ENCODE data around the gene ZNF487. TPM values are rescaled to one million over a fixed set of nuclear protein-coding genes. Genes with fewer than 3 reads are reported as not detected.

ZNF487 gene
- total and polyA plus RNA-seq, 2 of the 13 experiments (the other 11 are each of a cell fraction or from before 2014, with no cell fraction given), result 7.4 to 8.8 TPM

DNA sequence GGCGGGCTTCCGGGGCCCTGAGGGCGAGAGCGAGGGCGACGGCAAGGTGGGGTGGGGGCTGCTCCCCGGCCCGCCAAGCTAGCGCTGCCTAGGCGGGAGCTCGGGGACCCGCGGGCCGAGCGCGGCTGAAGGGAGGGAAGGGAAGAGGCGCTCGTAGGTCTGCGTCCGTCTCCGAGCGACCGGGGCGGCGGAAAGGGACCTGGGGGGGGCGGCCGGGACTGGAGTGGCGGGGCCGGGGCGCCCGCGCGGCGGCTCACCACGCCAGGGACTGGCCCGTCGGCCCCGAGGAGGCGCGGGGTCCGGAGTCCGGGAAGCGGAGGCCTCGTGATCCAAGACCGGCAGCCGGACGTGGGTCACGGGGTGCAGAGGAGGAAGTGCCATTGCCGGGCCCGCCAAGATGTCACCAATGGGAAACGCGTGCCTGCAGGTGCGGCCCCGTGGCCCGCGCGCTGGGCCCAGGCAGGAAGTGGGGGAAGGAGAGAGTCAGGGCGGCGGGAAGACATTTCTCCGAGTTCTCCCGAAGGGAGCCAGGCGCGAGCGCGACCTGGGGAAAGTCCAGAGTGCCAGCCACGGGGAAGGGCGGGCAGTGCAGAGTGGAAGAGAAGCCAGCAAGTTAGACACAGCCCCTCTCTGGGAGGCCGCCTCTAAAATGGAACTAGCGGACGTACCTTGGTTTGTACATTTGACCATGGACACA, 39.8 kb upstream of the ZNF487 start (continued):
- TF ChIP-seq, protein P1, sequence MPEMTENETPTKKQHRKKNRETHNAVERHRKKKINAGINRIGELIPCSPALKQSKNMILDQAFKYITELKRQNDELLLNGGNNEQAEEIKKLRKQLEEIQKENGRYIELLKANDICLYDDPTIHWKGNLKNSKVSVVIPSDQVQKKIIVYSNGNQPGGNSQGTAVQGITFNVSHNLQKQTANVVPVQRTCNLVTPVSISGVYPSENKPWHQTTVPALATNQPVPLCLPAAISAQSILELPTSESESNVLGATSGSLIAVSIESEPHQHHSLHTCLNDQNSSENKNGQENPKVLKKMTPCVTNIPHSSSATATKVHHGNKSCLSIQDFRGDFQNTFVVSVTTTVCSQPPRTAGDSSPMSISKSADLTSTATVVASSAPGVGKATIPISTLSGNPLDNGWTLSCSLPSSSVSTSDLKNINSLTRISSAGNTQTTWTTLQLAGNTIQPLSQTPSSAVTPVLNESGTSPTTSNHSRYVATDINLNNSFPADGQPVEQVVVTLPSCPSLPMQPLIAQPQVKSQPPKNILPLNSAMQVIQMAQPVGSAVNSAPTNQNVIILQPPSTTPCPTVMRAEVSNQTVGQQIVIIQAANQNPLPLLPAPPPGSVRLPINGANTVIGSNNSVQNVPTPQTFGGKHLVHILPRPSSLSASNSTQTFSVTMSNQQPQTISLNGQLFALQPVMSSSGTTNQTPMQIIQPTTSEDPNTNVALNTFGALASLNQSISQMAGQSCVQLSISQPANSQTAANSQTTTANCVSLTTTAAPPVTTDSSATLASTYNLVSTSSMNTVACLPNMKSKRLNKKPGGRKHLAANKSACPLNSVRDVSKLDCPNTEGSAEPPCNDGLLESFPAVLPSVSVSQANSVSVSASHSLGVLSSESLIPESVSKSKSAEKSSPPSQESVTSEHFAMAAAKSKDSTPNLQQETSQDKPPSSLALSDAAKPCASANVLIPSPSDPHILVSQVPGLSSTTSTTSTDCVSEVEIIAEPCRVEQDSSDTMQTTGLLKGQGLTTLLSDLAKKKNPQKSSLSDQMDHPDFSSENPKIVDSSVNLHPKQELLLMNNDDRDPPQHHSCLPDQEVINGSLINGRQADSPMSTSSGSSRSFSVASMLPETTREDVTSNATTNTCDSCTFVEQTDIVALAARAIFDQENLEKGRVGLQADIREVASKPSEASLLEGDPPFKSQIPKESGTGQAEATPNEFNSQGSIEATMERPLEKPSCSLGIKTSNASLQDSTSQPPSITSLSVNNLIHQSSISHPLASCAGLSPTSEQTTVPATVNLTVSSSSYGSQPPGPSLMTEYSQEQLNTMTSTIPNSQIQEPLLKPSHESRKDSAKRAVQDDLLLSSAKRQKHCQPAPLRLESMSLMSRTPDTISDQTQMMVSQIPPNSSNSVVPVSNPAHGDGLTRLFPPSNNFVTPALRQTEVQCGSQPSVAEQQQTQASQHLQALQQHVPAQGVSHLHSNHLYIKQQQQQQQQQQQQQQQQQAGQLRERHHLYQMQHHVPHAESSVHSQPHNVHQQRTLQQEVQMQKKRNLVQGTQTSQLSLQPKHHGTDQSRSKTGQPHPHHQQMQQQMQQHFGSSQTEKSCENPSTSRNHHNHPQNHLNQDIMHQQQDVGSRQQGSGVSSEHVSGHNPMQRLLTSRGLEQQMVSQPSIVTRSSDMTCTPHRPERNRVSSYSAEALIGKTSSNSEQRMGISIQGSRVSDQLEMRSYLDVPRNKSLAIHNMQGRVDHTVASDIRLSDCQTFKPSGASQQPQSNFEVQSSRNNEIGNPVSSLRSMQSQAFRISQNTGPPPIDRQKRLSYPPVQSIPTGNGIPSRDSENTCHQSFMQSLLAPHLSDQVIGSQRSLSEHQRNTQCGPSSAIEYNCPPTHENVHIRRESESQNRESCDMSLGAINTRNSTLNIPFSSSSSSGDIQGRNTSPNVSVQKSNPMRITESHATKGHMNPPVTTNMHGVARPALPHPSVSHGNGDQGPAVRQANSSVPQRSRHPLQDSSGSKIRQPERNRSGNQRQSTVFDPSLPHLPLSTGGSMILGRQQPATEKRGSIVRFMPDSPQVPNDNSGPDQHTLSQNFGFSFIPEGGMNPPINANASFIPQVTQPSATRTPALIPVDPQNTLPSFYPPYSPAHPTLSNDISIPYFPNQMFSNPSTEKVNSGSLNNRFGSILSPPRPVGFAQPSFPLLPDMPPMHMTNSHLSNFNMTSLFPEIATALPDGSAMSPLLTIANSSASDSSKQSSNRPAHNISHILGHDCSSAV (CRISPR knock-in tag; IDR thresholded peaks at IDR 0.05; ENCODE audit: borderline replicate concordance), result no peak
- TF ChIP-seq ZNF674 (CRISPR knock-in tag; IDR thresholded peaks at IDR 0.05; ENCODE audit: low read depth), result no peak
- TF ChIP-seq BRCA1 (CRISPR knock-in tag; IDR thresholded peaks at IDR 0.05), result 0 out of 2 replicates have a peak, but pooled peaks have one; percentile 43
- TF ChIP-seq, protein P2, sequence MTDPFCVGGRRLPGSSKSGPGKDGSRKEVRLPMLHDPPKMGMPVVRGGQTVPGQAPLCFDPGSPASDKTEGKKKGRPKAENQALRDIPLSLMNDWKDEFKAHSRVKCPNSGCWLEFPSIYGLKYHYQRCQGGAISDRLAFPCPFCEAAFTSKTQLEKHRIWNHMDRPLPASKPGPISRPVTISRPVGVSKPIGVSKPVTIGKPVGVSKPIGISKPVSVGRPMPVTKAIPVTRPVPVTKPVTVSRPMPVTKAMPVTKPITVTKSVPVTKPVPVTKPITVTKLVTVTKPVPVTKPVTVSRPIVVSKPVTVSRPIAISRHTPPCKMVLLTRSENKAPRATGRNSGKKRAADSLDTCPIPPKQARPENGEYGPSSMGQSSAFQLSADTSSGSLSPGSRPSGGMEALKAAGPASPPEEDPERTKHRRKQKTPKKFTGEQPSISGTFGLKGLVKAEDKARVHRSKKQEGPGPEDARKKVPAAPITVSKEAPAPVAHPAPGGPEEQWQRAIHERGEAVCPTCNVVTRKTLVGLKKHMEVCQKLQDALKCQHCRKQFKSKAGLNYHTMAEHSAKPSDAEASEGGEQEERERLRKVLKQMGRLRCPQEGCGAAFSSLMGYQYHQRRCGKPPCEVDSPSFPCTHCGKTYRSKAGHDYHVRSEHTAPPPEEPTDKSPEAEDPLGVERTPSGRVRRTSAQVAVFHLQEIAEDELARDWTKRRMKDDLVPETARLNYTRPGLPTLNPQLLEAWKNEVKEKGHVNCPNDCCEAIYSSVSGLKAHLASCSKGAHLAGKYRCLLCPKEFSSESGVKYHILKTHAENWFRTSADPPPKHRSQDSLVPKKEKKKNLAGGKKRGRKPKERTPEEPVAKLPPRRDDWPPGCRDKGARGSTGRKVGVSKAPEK (CRISPR knock-in tag; IDR thresholded peaks at IDR 0.05; ENCODE audit: borderline replicate concordance), result 0 out of 2 replicates have a peak, but pooled peaks have one; percentile 53
- TF ChIP-seq, protein P3, sequence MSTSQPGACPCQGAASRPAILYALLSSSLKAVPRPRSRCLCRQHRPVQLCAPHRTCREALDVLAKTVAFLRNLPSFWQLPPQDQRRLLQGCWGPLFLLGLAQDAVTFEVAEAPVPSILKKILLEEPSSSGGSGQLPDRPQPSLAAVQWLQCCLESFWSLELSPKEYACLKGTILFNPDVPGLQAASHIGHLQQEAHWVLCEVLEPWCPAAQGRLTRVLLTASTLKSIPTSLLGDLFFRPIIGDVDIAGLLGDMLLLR (CRISPR knock-in tag; IDR thresholded peaks at IDR 0.05), result peak; percentile 91
- TF ChIP-seq, protein P4, sequence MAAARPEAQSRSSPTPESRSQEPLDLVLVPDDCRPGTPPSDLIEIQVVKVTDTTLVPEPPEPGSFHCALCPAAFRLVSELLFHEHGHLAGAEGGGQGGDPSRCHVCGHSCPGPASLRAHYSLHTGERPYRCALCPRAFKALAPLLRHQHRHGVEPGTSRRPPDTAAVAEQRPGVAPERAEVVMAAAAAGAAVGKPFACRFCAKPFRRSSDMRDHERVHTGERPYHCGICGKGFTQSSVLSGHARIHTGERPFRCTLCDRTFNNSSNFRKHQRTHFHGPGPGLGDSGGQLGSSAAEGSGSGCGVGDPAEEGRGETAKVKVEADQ (CRISPR knock-in tag; IDR thresholded peaks at IDR 0.05; ENCODE audit: borderline replicate concordance), result no peak
- peak; percentile 95 for TF ChIP-seq ELF1 (CRISPR knock-in tag; IDR thresholded peaks at IDR 0.05)
- TF ChIP-seq GATA4 (IDR thresholded peaks at IDR 0.05; ENCODE audit: borderline replicate concordance, low read depth), result peak; percentile 10; the same call in 1 of the 2 replicates
- TF ChIP-seq ZNF703 (CRISPR knock-in tag; IDR thresholded peaks at IDR 0.05; ENCODE audit: borderline replicate concordance), result no peak
- TF ChIP-seq ZNF136 (CRISPR knock-in tag; IDR thresholded peaks at IDR 0.05; ENCODE audit: low read depth), result peak; percentile 59; the same call in 1 of the 2 replicates
- TF ChIP-seq ZNF749 (CRISPR knock-in tag; IDR thresholded peaks at IDR 0.05; ENCODE audit: borderline replicate concordance), result peak; percentile 93
- TF ChIP-seq PHF20 (CRISPR knock-in tag; IDR thresholded peaks at IDR 0.05), result peak; percentile 64; the same call in 1 of the 2 replicates
- TF ChIP-seq, protein P5, sequence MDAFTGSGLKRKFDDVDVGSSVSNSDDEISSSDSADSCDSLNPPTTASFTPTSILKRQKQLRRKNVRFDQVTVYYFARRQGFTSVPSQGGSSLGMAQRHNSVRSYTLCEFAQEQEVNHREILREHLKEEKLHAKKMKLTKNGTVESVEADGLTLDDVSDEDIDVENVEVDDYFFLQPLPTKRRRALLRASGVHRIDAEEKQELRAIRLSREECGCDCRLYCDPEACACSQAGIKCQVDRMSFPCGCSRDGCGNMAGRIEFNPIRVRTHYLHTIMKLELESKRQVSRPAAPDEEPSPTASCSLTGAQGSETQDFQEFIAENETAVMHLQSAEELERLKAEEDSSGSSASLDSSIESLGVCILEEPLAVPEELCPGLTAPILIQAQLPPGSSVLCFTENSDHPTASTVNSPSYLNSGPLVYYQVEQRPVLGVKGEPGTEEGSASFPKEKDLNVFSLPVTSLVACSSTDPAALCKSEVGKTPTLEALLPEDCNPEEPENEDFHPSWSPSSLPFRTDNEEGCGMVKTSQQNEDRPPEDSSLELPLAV (CRISPR knock-in tag; conservative IDR thresholded peaks at IDR 0.05; ENCODE audit: low read depth), result no peak; the same call in 1 of the 2 replicates

All from HepG2 (cell line).